ENCODE data around the gene PDE4D. TPM values are rescaled to one million over a fixed set of nuclear protein-coding genes. Genes with fewer than 3 reads are reported as not detected.
"Not testable (repeated sequence)": the region's sequence is repeated elsewhere in the genome, so short reads cannot be mapped to it uniquely, and the experiment has no call there.

Gene PDE4D
- total RNA-seq, 2 experiments from 2014 or later = 68.5 to 69.8 TPM

GRCh38 chr5:59433174-59433573, 460.4 kb downstream of the PDE4D start:
- intact Hi-C loops (cut with DNase I, micrococcal nuclease) = no loop called here
- Mint-ChIP-seq H3K36me3 (ENCODE audit: low read depth) (no peaks in the 10 kb centered on the region), H3K27ac (no peak overlapping the region), H3K27me3 (peaks cover 4% of the 10 kb centered on the region), H3K4me3 (no peak overlapping the region), H3K4me1 (no peaks in the 10 kb centered on the region), H3K9me3 (ENCODE audit: low read depth) (no peaks in the 10 kb centered on the region)
- ATAC-seq (no peak), DNase-seq (no peak)
- ChIA-PET POLR2A (no interaction called here), CTCF (interaction anchor here (0.6 kb wide), 1 partner anchor 377 kb away, joined by 3 read pairs; no protein-coding TSS in a partner anchor)

DNA sequence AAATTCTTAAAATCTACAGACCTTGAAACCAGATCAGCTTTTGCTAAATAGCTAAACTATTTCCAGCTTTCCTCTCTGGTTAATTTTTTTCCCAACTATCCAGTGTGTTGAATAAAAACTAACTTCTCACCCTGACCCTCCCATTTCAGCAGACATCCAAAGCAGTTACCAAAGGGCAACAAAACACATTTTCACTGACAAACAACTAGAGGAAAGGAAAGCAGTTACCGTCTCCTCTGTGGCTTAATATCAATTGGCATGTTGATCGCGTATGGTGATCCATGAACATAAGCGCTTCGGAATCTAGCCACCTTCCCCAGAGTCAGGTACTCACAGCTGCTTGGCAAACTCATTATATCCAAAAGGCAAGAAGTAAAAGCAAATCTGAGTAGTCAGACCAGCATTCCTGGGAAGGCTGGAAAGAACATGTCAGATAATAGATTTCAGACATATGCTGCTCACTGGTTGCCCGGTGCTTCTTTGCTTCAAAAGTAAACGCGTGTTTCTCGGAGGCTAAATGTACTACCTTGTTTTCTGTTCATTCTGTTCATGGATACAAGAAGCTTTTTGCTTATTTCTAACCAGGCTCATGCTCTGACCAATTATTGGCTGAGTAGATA, 463.4 kb downstream of the PDE4D start:
- ChIA-PET CTCF (no interaction called here), POLR2A (no interaction called here)
- intact Hi-C loops (cut with DNase I, micrococcal nuclease) = no loop called here
- Mint-ChIP-seq H3K9me3 (ENCODE audit: low read depth) (no peaks in the 10 kb centered on the region), H3K27me3 (peaks cover 2% of the 10 kb centered on the region), H3K4me3 (no peak overlapping the region), H3K27ac (no peak overlapping the region), H3K36me3 (ENCODE audit: low read depth) (no peaks in the 10 kb centered on the region), H3K4me1 (no peaks in the 10 kb centered on the region)
- DNase-seq (no peak), ATAC-seq (no peak)

DNA sequence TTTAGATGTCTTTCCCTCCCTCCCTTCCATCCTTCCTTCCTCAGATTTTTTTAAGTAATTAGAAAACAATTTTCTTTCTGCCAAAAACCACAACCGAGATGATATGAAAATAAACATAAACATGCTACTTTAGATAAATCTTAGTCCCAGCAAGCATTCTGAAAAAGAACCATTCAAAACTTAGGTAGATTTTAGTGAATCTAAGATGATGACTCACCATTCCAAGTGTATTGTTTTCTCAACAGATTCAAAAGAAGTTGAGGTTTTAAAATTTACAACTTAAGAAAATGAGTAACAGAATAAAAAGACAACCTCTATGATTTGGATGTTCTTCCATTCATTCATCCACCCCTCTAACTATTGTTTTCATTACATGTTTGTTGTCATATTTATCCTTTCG, 465.1 kb downstream of the PDE4D start:
- ChIA-PET CTCF (no interaction called here), POLR2A (no interaction called here)
- H3K36me3 Mint-ChIP-seq (ENCODE audit: low read depth) = no peaks in the 10 kb centered on the region
- intact Hi-C loops (cut with DNase I, micrococcal nuclease) = no loop called here
- no peak overlapping the region for H3K4me3 Mint-ChIP-seq
- no peaks in the 10 kb centered on the region for H3K9me3 Mint-ChIP-seq (ENCODE audit: low read depth)
- DNase-seq (no peak), ATAC-seq (no peak)
- peaks cover 2% of the 10 kb centered on the region for H3K27me3 Mint-ChIP-seq
- no peak overlapping the region for H3K27ac Mint-ChIP-seq
- no peaks in the 10 kb centered on the region for H3K4me1 Mint-ChIP-seq

DNA sequence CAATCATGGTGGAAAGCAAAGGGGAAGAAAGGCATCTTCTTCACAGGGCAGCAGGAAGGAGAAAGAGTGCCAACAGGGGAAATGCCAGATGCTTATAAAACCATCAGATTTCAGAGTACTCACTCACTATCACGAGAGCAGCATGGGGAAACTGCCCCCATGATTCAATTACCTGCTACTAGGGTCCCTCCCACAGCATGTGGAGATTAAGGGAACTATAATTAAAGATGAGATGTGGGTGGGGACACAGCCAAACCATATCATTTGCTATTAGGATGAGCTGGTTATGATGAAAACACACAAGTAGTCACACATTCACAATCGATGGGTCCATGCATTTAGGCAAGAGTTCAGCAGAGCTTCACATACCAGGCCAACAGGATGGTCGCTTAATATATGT, 469.0 kb downstream of the PDE4D start:
- ChIA-PET POLR2A (no interaction called here), CTCF (no interaction called here)
- H3K27ac Mint-ChIP-seq = no peak overlapping the region
- ATAC-seq (no peak), DNase-seq (no peak)
- no peaks in the 10 kb centered on the region for H3K9me3 Mint-ChIP-seq (ENCODE audit: low read depth)
- intact Hi-C loops (cut with DNase I, micrococcal nuclease) = no loop called here
- no peak overlapping the region for H3K4me3 Mint-ChIP-seq
- no peaks in the 10 kb centered on the region for H3K36me3 Mint-ChIP-seq (ENCODE audit: low read depth)
- H3K4me1 Mint-ChIP-seq = no peaks in the 10 kb centered on the region
- no peaks in the 10 kb centered on the region for H3K27me3 Mint-ChIP-seq

DNA sequence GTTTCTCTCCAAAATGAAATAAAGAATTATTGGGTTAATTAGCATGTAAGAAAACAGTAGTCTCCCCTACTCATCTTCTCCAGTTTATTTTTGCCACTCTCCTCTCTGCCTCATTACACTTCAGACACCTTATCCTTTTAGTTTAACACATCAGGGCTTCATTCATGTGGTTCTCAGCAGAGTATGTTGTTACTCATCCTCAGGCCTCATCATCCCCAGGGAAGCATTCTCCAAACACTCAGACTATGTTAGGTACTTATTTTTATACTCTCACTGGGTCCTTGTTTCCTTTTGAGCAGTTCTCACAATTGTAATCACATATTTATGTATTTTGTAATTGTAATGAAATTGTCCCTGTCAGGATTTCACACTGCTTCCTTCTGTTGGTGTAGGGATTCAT, 470.5 kb downstream of the PDE4D start:
- no peak for DNase-seq
- Mint-ChIP-seq H3K9me3 (ENCODE audit: low read depth) (no peaks in the 10 kb centered on the region), H3K36me3 (ENCODE audit: low read depth) (no peaks in the 10 kb centered on the region), H3K4me3 (no peak overlapping the region), H3K27me3 (no peaks in the 10 kb centered on the region), H3K4me1 (no peaks in the 10 kb centered on the region), H3K27ac (no peak overlapping the region)
- ChIA-PET POLR2A (no interaction called here), CTCF (no interaction called here)
- ATAC-seq = no peak
- intact Hi-C loops (cut with DNase I, micrococcal nuclease) = no loop called here

- H3K9me3 Mint-ChIP-seq (ENCODE audit: low read depth) = no peaks in the 10 kb centered on the region
- H3K4me3 Mint-ChIP-seq = no peak overlapping the region
- no peaks in the 10 kb centered on the region for H3K36me3 Mint-ChIP-seq (ENCODE audit: low read depth)
- ChIA-PET CTCF (no interaction called here), POLR2A (no interaction called here)
- no peaks in the 10 kb centered on the region for H3K27me3 Mint-ChIP-seq
- no peak for DNase-seq
- ATAC-seq = no peak
- no peaks in the 10 kb centered on the region for H3K4me1 Mint-ChIP-seq
- no peak overlapping the region for H3K27ac Mint-ChIP-seq
- intact Hi-C loops (cut with DNase I, micrococcal nuclease) = no loop called here
Measured at GRCh38 chr5:59421986-59422941, 471.3 kb downstream of the PDE4D start.

DNA sequence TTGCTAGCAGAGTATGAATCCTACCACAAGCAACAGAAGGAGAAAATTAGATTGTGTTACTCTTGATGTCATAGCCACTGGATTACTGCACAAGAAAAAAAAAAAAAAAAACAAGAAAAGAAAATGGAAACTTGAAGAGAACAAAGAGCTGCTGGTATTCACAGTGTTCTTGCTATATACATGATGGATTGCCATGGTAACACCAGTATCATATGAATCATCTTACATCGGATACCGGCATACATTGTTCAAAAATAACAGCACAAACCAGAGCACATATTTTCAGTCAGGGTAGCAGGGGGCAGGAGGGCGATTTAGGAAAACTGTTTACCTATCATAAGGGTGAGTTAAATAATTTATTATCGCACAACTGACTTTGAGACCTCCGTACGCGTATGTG, 472.9 kb downstream of the PDE4D start:
- intact Hi-C loops (cut with DNase I, micrococcal nuclease) = no loop called here
- ChIA-PET CTCF (no interaction called here), POLR2A (no interaction called here)
- H3K4me3 Mint-ChIP-seq = no peak overlapping the region
- DNase-seq = no peak
- H3K9me3 Mint-ChIP-seq (ENCODE audit: low read depth) = no peaks in the 10 kb centered on the region
- no peak for ATAC-seq
- no peaks in the 10 kb centered on the region for H3K27me3 Mint-ChIP-seq
- no peaks in the 10 kb centered on the region for H3K4me1 Mint-ChIP-seq
- H3K27ac Mint-ChIP-seq = no peak overlapping the region
- H3K36me3 Mint-ChIP-seq (ENCODE audit: low read depth) = no peaks in the 10 kb centered on the region

- no peak overlapping the region for H3K27ac Mint-ChIP-seq
- H3K9me3 Mint-ChIP-seq (ENCODE audit: low read depth) = no peaks in the 10 kb centered on the region
- intact Hi-C loops (cut with DNase I, micrococcal nuclease) = no loop called here
- H3K4me3 Mint-ChIP-seq = no peak overlapping the region
- ChIA-PET POLR2A (no interaction called here), CTCF (no interaction called here)
- H3K36me3 Mint-ChIP-seq (ENCODE audit: low read depth) = no peaks in the 10 kb centered on the region
- H3K27me3 Mint-ChIP-seq = peaks cover 7% of the 10 kb centered on the region
- no peak for DNase-seq
- no peaks in the 10 kb centered on the region for H3K4me1 Mint-ChIP-seq
- ATAC-seq = no peak
Measured at GRCh38 chr5:59418808-59419207, 474.7 kb downstream of the PDE4D start.

- Mint-ChIP-seq H3K27me3 (peaks cover 7% of the 10 kb centered on the region), H3K9me3 (ENCODE audit: low read depth) (no peaks in the 10 kb centered on the region), H3K36me3 (ENCODE audit: low read depth) (no peaks in the 10 kb centered on the region), H3K27ac (no peak overlapping the region), H3K4me3 (no peak overlapping the region), H3K4me1 (no peaks in the 10 kb centered on the region)
- ChIA-PET POLR2A (no interaction called here), CTCF (no interaction called here)
- DNase-seq (no peak), ATAC-seq (no peak)
- intact Hi-C loops (cut with DNase I, micrococcal nuclease) = no loop called here
Measured at GRCh38 chr5:59416451-59416850, 477.1 kb downstream of the PDE4D start.

DNA sequence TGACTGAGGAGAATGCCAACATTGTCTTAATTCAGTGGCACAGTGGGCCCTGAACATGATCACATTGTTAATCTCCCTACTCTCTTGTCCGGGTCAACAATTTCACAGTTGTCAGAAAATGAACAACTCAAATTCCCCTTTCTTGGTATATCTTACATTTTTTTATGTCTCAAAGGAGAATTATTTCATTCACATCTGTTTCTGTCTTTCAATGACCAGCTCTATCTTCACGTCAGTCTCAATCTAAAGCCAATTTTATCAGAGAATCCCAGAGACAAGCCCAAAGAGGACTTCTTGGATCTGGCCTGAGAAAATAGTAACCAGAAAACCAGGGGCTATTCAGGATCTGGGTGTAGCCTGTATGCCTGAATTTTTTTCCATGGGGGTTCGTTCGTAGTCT, 477.5 kb downstream of the PDE4D start:
- Mint-ChIP-seq H3K27me3 (peaks cover 7% of the 10 kb centered on the region), H3K4me1 (no peaks in the 10 kb centered on the region), H3K36me3 (ENCODE audit: low read depth) (no peaks in the 10 kb centered on the region), H3K4me3 (no peak overlapping the region), H3K9me3 (ENCODE audit: low read depth) (no peaks in the 10 kb centered on the region), H3K27ac (no peak overlapping the region)
- intact Hi-C loops (cut with DNase I, micrococcal nuclease) = no loop called here
- DNase-seq (no peak), ATAC-seq (no peak)
- CTCF ChIA-PET = no interaction called here
- POLR2A ChIA-PET = no interaction called here

DNA sequence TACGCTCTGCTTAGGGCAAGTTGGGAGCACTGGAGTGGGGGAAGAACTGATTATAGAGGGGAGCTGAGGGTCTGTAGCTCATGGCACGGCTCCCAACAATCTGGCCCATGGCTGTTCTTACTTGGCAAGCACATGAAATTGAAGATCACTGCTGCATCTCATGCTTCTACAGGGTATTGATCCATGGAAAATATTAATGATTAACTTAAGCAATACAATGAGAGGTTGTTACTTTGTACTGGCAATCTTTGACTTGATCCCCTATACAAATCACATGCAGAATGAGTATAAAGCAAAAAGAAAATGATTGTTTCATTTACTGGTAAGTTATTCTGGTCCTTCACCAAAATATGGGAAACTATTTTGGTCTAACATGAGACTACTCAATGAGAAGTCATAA, 481.1 kb downstream of the PDE4D start:
- DNase-seq = no peak
- Mint-ChIP-seq H3K27ac (no peak overlapping the region), H3K36me3 (ENCODE audit: low read depth) (peaks cover 1% of the 10 kb centered on the region), H3K4me1 (no peaks in the 10 kb centered on the region), H3K4me3 (no peak overlapping the region), H3K27me3 (peaks cover 7% of the 10 kb centered on the region), H3K9me3 (ENCODE audit: low read depth) (peaks cover 7% of the 10 kb centered on the region)
- CTCF ChIA-PET = interaction anchor here (0.7 kb wide), 1 partner anchor 24 kb away, joined by 3 read pairs; no protein-coding TSS in a partner anchor
- intact Hi-C loops (cut with DNase I, micrococcal nuclease) = no loop called here
- no peak for ATAC-seq
- POLR2A ChIA-PET = no interaction called here

DNA sequence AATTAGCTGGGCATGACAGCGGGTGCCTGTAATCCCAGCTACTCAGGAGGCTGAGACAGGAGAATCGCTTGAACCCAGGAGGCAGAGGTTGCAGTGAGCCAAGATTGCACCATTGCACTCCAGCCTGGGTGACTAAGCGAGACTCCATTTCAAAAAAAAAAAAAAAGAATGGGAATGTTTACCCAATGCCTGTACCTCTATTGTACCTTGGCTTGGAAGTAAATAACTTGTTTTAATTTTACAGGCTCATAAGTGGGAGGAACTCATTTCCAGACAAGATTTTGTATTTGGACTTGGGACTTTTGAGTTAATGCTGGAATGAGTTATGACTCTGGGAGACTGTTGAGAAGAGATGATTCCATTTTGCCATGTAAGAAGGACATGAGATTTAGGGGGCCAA, 484.5 kb downstream of the PDE4D start:
- ATAC-seq; H3K27me3 Mint-ChIP-seq; H3K27ac Mint-ChIP-seq; POLR2A ChIA-PET; H3K36me3 Mint-ChIP-seq (ENCODE audit: low read depth); H3K4me3 Mint-ChIP-seq; DNase-seq; H3K4me1 Mint-ChIP-seq; intact Hi-C loops (cut with DNase I, micrococcal nuclease); CTCF ChIA-PET; H3K9me3 Mint-ChIP-seq (ENCODE audit: low read depth): not testable (repeated sequence)

Measured in activated CD4-positive, alpha-beta T cell treated with anti-CD3 and anti-CD28 coated beads for 36 hours (primary cell).